ENCODE measurements around the gene RPTOR. TPM values are rescaled to one million over a fixed set of nuclear protein-coding genes. Genes with fewer than 3 reads are reported as not detected.

RPTOR gene
- polyA plus RNA-seq, 1 donor from 2014 or later = 8.0 TPM

DNA sequence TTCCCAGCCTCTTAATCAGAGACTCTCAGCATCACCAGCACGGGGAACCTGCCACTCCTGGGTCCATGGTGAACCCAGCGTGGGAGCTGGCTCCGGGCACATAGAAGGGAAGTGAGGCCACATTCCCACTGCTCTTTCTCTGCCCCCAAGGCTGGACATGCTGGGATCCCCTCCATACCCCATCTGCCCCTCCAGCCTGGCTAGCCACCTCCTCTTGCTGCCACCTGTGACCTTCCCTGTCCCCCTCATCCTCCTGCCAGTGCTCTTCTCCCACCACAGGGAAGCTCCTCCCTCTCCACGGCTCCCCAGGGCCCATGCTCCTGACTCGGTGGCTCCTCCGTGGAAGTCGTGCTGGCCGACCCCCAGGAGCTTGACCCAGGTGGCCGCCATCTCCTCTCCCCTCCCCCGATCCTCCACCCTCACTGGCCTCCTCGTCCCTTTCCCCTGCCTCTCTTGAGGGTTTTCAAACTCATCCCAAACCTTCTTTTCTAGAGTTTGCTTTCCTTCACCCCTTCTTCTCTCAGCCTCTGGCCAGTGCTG is 307.9 kb downstream of the RPTOR start:
- no peak for TF ChIP-seq EZH2 (IDR thresholded peaks at IDR 0.05; ENCODE audit: borderline replicate concordance, insufficient read depth, low read length, poor library complexity, severe bottlenecking)
- TF ChIP-seq RAD21 (conservative IDR thresholded peaks at IDR 0.05) = no peak
- TF ChIP-seq MXI1 (conservative IDR thresholded peaks at IDR 0.05; ENCODE audit: poor library complexity, severe bottlenecking) = no peak
- H3K4me2 ChIP-seq (ENCODE audit: low read length) = no peak overlapping the region
- H3K9me2 ChIP-seq (ENCODE audit: insufficient read depth, low read length) = no peaks in the 10 kb centered on the region
- H3K27ac ChIP-seq (ENCODE audit: low read length) = no peak overlapping the region
- no peak overlapping the region for H3K9ac ChIP-seq (ENCODE audit: low read length)
- H3K79me2 ChIP-seq (replicated peaks; ENCODE audit: insufficient read depth, low read length) = no peaks in the 10 kb centered on the region
- no peaks in the 10 kb centered on the region for H3F3A ChIP-seq (ENCODE audit: insufficient read depth, low read length, poor library complexity, severe bottlenecking)
- H4K20me1 ChIP-seq (ENCODE audit: insufficient read depth) = no peaks in the 10 kb centered on the region
- no peak overlapping the region for H2AFZ ChIP-seq (ENCODE audit: low read depth, low read length)
- H3K9me3 ChIP-seq (ENCODE audit: low read length) = no peaks in the 10 kb centered on the region
- no peaks in the 10 kb centered on the region for H3K36me3 ChIP-seq (ENCODE audit: insufficient read depth, low read length)
- no peak overlapping the region for H3K4me3 ChIP-seq (ENCODE audit: low read length)
- no peaks in the 10 kb centered on the region for H3K27me3 ChIP-seq (ENCODE audit: insufficient read depth, low read depth, low read length)

- Histone ChIP-seq H3K79me2 (replicated peaks; ENCODE audit: insufficient read depth, low read length) (no peaks in the 10 kb centered on the region), H4K20me1 (ENCODE audit: insufficient read depth) (no peaks in the 10 kb centered on the region), H3F3A (ENCODE audit: insufficient read depth, low read length, poor library complexity, severe bottlenecking) (no peaks in the 10 kb centered on the region), H3K27me3 (ENCODE audit: insufficient read depth, low read depth, low read length) (no peaks in the 10 kb centered on the region), H3K4me2 (ENCODE audit: low read length) (no peak overlapping the region), H3K27ac (ENCODE audit: low read length) (no peak overlapping the region), H3K9ac (ENCODE audit: low read length) (no peak overlapping the region), H2AFZ (ENCODE audit: low read depth, low read length) (no peak overlapping the region), H3K36me3 (ENCODE audit: insufficient read depth, low read length) (no peaks in the 10 kb centered on the region), H3K9me2 (ENCODE audit: insufficient read depth, low read length) (no peaks in the 10 kb centered on the region), H3K9me3 (ENCODE audit: low read length) (no peaks in the 10 kb centered on the region), H3K4me3 (ENCODE audit: low read length) (no peak overlapping the region)
- TF ChIP-seq MXI1 (conservative IDR thresholded peaks at IDR 0.05; ENCODE audit: poor library complexity, severe bottlenecking) (no peak), EP300 (conservative IDR thresholded peaks at IDR 0.05; ENCODE audit: poor library complexity, severe bottlenecking) (no peak), EZH2 (IDR thresholded peaks at IDR 0.05; ENCODE audit: borderline replicate concordance, insufficient read depth, low read length, poor library complexity, severe bottlenecking) (no peak), RAD21 (conservative IDR thresholded peaks at IDR 0.05) (no peak), SMC3 (conservative IDR thresholded peaks at IDR 0.05; ENCODE audit: poor library complexity) (no peak), REST (IDR thresholded peaks at IDR 0.05; ENCODE audit: borderline replicate concordance) (no peak), TAF1 (IDR thresholded peaks at IDR 0.05; ENCODE audit: low read depth) (no peak), POLR2AphosphoS5 (IDR thresholded peaks at IDR 0.05) (no peak), CTCF (IDR thresholded peaks at IDR 0.05; ENCODE audit: poor library complexity, severe bottlenecking) (no peak)
Measured at GRCh38 chr17:80853076-80853475, 308.4 kb downstream of the RPTOR start.
